HG02970 (cell line): Measurements from ENCODE around the gene PRR15.
A peak's percentile ranks its signal among the peaks of the same experiment; 100 is the strongest.

Experiments used
- ATAC-seq: cut with Tn5 transposase; IDR thresholded peaks from one replicate; pipeline ENCODE4 v1.9.1; 2021; ENCODE audit warnings: mild to moderate bottlenecking, moderate library complexity, moderate number of reproducible peaks; ENCODE audit not compliant: unreplicated experiment, low FRiP score

Gene PRR15

GRCh38 chr7:29567174-29567573 lies 3.5 kb downstream of the PRR15 start:
- no peak for ATAC-seq

GRCh38 chr7:29569648-29570047 lies 6.0 kb downstream of the PRR15 start:
- ATAC-seq: no peak

- no peak for ATAC-seq
Observed at GRCh38 chr7:29572558-29572957, 8.9 kb downstream of the PRR15 start.

GRCh38 chr7:29573567-29573966 lies 9.9 kb downstream of the PRR15 start:
- no peak for ATAC-seq

- no peak for ATAC-seq
Observed at GRCh38 chr7:29574659-29575058, 11.0 kb downstream of the PRR15 start.

- no peak for ATAC-seq
Observed at GRCh38 chr7:29587195-29587808, 23.7 kb downstream of the PRR15 start.

- no peak for ATAC-seq
Observed at GRCh38 chr7:29588212-29588611, 24.6 kb downstream of the PRR15 start.

- peak; percentile 93 for ATAC-seq
Observed at GRCh38 chr7:29588900-29589696, 25.5 kb downstream of the PRR15 start.

GRCh38 chr7:29592866-29593265 lies 29.2 kb downstream of the PRR15 start:
- no peak for ATAC-seq

GRCh38 chr7:29593459-29593858 lies 29.8 kb downstream of the PRR15 start:
- no peak for ATAC-seq

- ATAC-seq: no peak
Observed at GRCh38 chr7:29596593-29597178, 33.1 kb downstream of the PRR15 start.

- no peak for ATAC-seq
Observed at GRCh38 chr7:29597266-29597665, 33.6 kb downstream of the PRR15 start.

- no peak for ATAC-seq
Observed at GRCh38 chr7:29598137-29598536, 34.5 kb downstream of the PRR15 start.

- no peak for ATAC-seq
Observed at GRCh38 chr7:29598613-29599012, 35.0 kb downstream of the PRR15 start.

GRCh38 chr7:29599026-29599425 lies 35.4 kb downstream of the PRR15 start:
- no peak for ATAC-seq

- ATAC-seq: no peak
Observed at GRCh38 chr7:29600661-29601060, 37.0 kb downstream of the PRR15 start.

- ATAC-seq: no peak
Observed at GRCh38 chr7:29604052-29604451, 40.4 kb downstream of the PRR15 start.

- no peak for ATAC-seq
Observed at GRCh38 chr7:29604702-29605101, 41.1 kb downstream of the PRR15 start.

GRCh38 chr7:29605671-29606070 lies 42.0 kb downstream of the PRR15 start:
- ATAC-seq: no peak

GRCh38 chr7:29606287-29606721 lies 42.7 kb downstream of the PRR15 start:
- no peak for ATAC-seq

GRCh38 chr7:29606830-29607229 lies 43.2 kb downstream of the PRR15 start:
- ATAC-seq: no peak

GRCh38 chr7:29607259-29607658 lies 43.6 kb downstream of the PRR15 start:
- no peak for ATAC-seq
